K562 treated with DMSO at 1 percent for 24 hours (cell line): ENCODE measurements around the gene LSM7. TPM values are rescaled to one million over a fixed set of nuclear protein-coding genes. Genes with fewer than 3 reads are reported as not detected.

Experiments
- total RNA-seq: library from RNA; unstranded; fragments of 300-600 nt; gene quantifications from 2 replicates; pipeline ENCODE4 v1.2.3, GENCODE V29; 2022; ENCODE audit warnings: low read depth; ENCODE audit not compliant: insufficient read depth

The LSM7 gene
- 340 and 353 TPM in 2 replicates for total RNA-seq

GRCh38 chr19:2328401-2329148 is at the start of gene LSM7, which contains the start of gene SPPL2B:
Gene LSM7 (minus strand): TSS chr19:2328586. CDS start chr19:2328566, 20 bp downstream.
Gene SPPL2B (plus strand): TSS chr19:2328684. CDS start chr19:2328710, 26 bp downstream.

GRCh38 chr19:2359992-2360685 is 31.8 kb upstream of the LSM7 start, which contains the start of gene TMPRSS9:
Gene TMPRSS9 (plus strand): TSS chr19:2360265. CDS start chr19:2389786, 29,521 bp downstream.

GRCh38 chr19:2308114-2308556 is 20.3 kb downstream of the LSM7 start, which contains the start of gene LINGO3:
Gene LINGO3 (minus strand): TSS chr19:2308154. CDS start chr19:2291776, 16,378 bp downstream.

GRCh38 chr19:2282062-2282861 is 46.1 kb downstream of the LSM7 start, which contains the start of gene PEAK3:
Gene PEAK3 (minus strand): TSS chr19:2282175. CDS start chr19:2280931, 1,244 bp downstream.

Other genes starting within 250 kb of the LSM7 start
- gene MOB3A, start 232.3 kb downstream of the LSM7 start, total RNA-seq: 16.0 and 19.2 TPM in 2 replicates
- 1.2 and 1.5 TPM in 2 replicates for gene IZUMO4, start 231.7 kb downstream of the LSM7 start, total RNA-seq
- 126 and 128 TPM in 2 replicates for gene AP3D1, start 177.0 kb downstream of the LSM7 start, total RNA-seq
- 44.4 and 47.7 TPM in 2 replicates for gene DOT1L, start 164.7 kb downstream of the LSM7 start, total RNA-seq
- gene PLEKHJ1, start 92.3 kb downstream of the LSM7 start, total RNA-seq: 182 and 187 TPM in 2 replicates
- gene SF3A2, start 91.8 kb downstream of the LSM7 start, total RNA-seq: 110 and 119 TPM in 2 replicates
- 36.6 and 42.4 TPM in 2 replicates for gene AMH, start 79.3 kb downstream of the LSM7 start, total RNA-seq
- gene JSRP1, start 72.2 kb downstream of the LSM7 start, total RNA-seq: 0.89 TPM in 1 of 2 replicates, not detected in the other
- gene PEAK3, start 46.4 kb downstream of the LSM7 start, total RNA-seq: 0.09 and 0.31 TPM in 2 replicates
- gene LINGO3, start 20.4 kb downstream of the LSM7 start, total RNA-seq: 1.3 and 1.7 TPM in 2 replicates
- 67.1 and 84.5 TPM in 2 replicates for gene SPPL2B, start 98 bp upstream of the LSM7 start, total RNA-seq
- 0.37 and 1.0 TPM in 2 replicates for gene TMPRSS9, start 31.7 kb upstream of the LSM7 start, total RNA-seq
- 50.2 and 62.2 TPM in 2 replicates for gene TIMM13, start 99.0 kb upstream of the LSM7 start, total RNA-seq
- 76.1 and 82.0 TPM in 2 replicates for gene LMNB2, start 128.4 kb upstream of the LSM7 start, total RNA-seq
- gene GADD45B, start 147.5 kb upstream of the LSM7 start, total RNA-seq: 13.0 and 17.9 TPM in 2 replicates